ENCODE results near the gene THAP8. TPM values are rescaled to one million over a fixed set of nuclear protein-coding genes. Genes with fewer than 3 reads are reported as not detected.

The THAP8 gene
- total RNA-seq, 1 experiment from 2014 or later = 5.4 TPM

- no peak overlapping the region for H3T11ph ChIP-seq (ENCODE audit: low read length)
- Mint-ChIP-seq H3K27ac (no peak overlapping the region), H3K9me3 (no peaks in the 10 kb centered on the region), H3K27me3 (ENCODE audit: low read depth) (peaks cover 1% of the 10 kb centered on the region; the same call in 1 of the 2 replicates), H3K36me3 (ENCODE audit: insufficient read depth in 1 of 3, low read depth in 3 of 3) (peaks cover 7 to 23% (median 14%) of the 10 kb centered on the region in 3 experiments), H3K4me3 (peak overlapping the region; percentile 83 to 89; a peak in 2 of 5 replicates), H3K4me1 (peaks cover 15 to 18% of the 10 kb centered on the region in 2 experiments)
- H3K23me2 ChIP-seq (ENCODE audit: insufficient read length, low read depth, low read length, poor library complexity, severe bottlenecking) = peaks cover 6% of the 10 kb centered on the region
- H3K79me1 ChIP-seq (ENCODE audit: insufficient read depth, low read depth, low read length, poor library complexity, severe bottlenecking) = no peaks in the 10 kb centered on the region
- H4K5ac ChIP-seq (ENCODE audit: insufficient read length, low read depth, low read length) = no peak overlapping the region
- no peak overlapping the region for H3K56ac ChIP-seq (ENCODE audit: insufficient read length, low read depth, low read length)
- H2BK20ac ChIP-seq (ENCODE audit: low read depth, low read length, poor library complexity, severe bottlenecking) = no peak overlapping the region
- no peak overlapping the region for H2AFZ ChIP-seq (ENCODE audit: low read length)
- H2BK12ac ChIP-seq (ENCODE audit: insufficient read length, low read depth, low read length) = no peak overlapping the region
- no peak overlapping the region for H4K8ac ChIP-seq (replicated peaks; ENCODE audit: insufficient read length, low read depth, low read length)
- no peak overlapping the region for H4K91ac ChIP-seq (ENCODE audit: insufficient read length, low read depth, low read length)
- no peak overlapping the region for H3K23ac ChIP-seq (ENCODE audit: insufficient read length, low read depth, low read length)
- TF ChIP-seq, protein P1, sequence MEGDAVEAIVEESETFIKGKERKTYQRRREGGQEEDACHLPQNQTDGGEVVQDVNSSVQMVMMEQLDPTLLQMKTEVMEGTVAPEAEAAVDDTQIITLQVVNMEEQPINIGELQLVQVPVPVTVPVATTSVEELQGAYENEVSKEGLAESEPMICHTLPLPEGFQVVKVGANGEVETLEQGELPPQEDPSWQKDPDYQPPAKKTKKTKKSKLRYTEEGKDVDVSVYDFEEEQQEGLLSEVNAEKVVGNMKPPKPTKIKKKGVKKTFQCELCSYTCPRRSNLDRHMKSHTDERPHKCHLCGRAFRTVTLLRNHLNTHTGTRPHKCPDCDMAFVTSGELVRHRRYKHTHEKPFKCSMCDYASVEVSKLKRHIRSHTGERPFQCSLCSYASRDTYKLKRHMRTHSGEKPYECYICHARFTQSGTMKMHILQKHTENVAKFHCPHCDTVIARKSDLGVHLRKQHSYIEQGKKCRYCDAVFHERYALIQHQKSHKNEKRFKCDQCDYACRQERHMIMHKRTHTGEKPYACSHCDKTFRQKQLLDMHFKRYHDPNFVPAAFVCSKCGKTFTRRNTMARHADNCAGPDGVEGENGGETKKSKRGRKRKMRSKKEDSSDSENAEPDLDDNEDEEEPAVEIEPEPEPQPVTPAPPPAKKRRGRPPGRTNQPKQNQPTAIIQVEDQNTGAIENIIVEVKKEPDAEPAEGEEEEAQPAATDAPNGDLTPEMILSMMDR (conservative IDR thresholded peaks at IDR 0.05) = no peak
- no peak overlapping the region for H3K18ac ChIP-seq (ENCODE audit: insufficient read length, low read depth, low read length)
- H3K27ac ChIP-seq (ENCODE audit: insufficient read length, low read depth, low read length) = no peak overlapping the region
- no peaks in the 10 kb centered on the region for H3K79me2 ChIP-seq (ENCODE audit: insufficient read depth, low read length)
- H3K4me2 ChIP-seq (ENCODE audit: insufficient read depth, insufficient read length, low read length) = no peak overlapping the region
- no peak overlapping the region for H3K4ac ChIP-seq (ENCODE audit: low read depth, low read length)
- H2BK15ac ChIP-seq (ENCODE audit: low read depth, low read length) = no peak overlapping the region
- no peak overlapping the region for H2AK5ac ChIP-seq (ENCODE audit: insufficient read length, low read length)
- no peaks in the 10 kb centered on the region for H3K27me3 ChIP-seq (ENCODE audit: insufficient read depth, low read length)
- H3K14ac ChIP-seq (ENCODE audit: insufficient read depth, low read length) = no peak overlapping the region
- H2BK5ac ChIP-seq (ENCODE audit: insufficient read length, low read length) = no peak overlapping the region
- DNase-seq = no peak
- H3K4me1 ChIP-seq (ENCODE audit: insufficient read depth, low read length) = no peaks in the 10 kb centered on the region
- H3K9me3 ChIP-seq (ENCODE audit: control insufficient read depth, low read depth, low read length) = no peaks in the 10 kb centered on the region
- no peak overlapping the region for H2BK120ac ChIP-seq (ENCODE audit: low read depth, low read length, poor library complexity, severe bottlenecking)
- H4K20me1 ChIP-seq (ENCODE audit: control insufficient read depth, insufficient read depth, insufficient read length) = peaks cover 3% of the 10 kb centered on the region
- no peak overlapping the region for H3K9ac ChIP-seq (ENCODE audit: extremely low read depth, insufficient read length, low read length)
- WGBS (ENCODE audit: extremely low coverage, insufficient read length, low lambda C conversion rate) = no CpG with 5 or more reads among the region's 8 CpGs
Observed at GRCh38 chr19:35996777-35997176, 57.3 kb downstream of the THAP8 start.
